GM19463 (cell line): ENCODE results near the gene RRBP1.
"Not testable (repeated sequence)": the region's sequence is repeated elsewhere in the genome, so short reads cannot be mapped to it uniquely, and the experiment has no call there.

Experiments used
- ATAC-seq: cut with Tn5 transposase; IDR thresholded peaks from one replicate; pipeline ENCODE4 v1.9.1; 2021; ENCODE audit warnings: mild to moderate bottlenecking, moderate library complexity; ENCODE audit not compliant: unreplicated experiment

The RRBP1 gene

GRCh38 chr20:17663040-17663399, 19.0 kb downstream of the RRBP1 start:
- no peak for ATAC-seq

GRCh38 chr20:17662333-17663039, 19.6 kb downstream of the RRBP1 start:
- ATAC-seq: no peak

- no peak for ATAC-seq
Measured at GRCh38 chr20:17661121-17661744, 20.8 kb downstream of the RRBP1 start.

- no peak for ATAC-seq
Measured at GRCh38 chr20:17660667-17661066, 21.4 kb downstream of the RRBP1 start.

GRCh38 chr20:17659801-17660200, 22.2 kb downstream of the RRBP1 start:
- no peak for ATAC-seq

GRCh38 chr20:17659344-17659743, 22.7 kb downstream of the RRBP1 start:
- not testable (repeated sequence) for ATAC-seq

GRCh38 chr20:17658648-17658993, 23.4 kb downstream of the RRBP1 start:
- no peak for ATAC-seq

GRCh38 chr20:17657898-17658647, 24.0 kb downstream of the RRBP1 start:
- ATAC-seq: no peak

- ATAC-seq: no peak
Measured at GRCh38 chr20:17657079-17657825, 24.8 kb downstream of the RRBP1 start.

GRCh38 chr20:17655865-17656479, 26.1 kb downstream of the RRBP1 start:
- ATAC-seq: no peak

GRCh38 chr20:17655286-17655651, 26.8 kb downstream of the RRBP1 start:
- ATAC-seq: no peak

GRCh38 chr20:17654649-17655285, 27.3 kb downstream of the RRBP1 start:
- ATAC-seq: no peak

- ATAC-seq: no peak
Measured at GRCh38 chr20:17653835-17654648, 28.0 kb downstream of the RRBP1 start.

GRCh38 chr20:17652411-17652810, 29.6 kb downstream of the RRBP1 start:
- no peak for ATAC-seq

- ATAC-seq: no peak
Measured at GRCh38 chr20:17651760-17652388, 30.2 kb downstream of the RRBP1 start.

- no peak for ATAC-seq
Measured at GRCh38 chr20:17651129-17651759, 30.8 kb downstream of the RRBP1 start.

- ATAC-seq: no peak
Measured at GRCh38 chr20:17650301-17651128, 31.5 kb downstream of the RRBP1 start.
